Kasumi-1 (cell line): ENCODE measurements around the gene NLGN1.

Experiments
- DNase-seq, 2 experiments: peaks; one replicate each; lab custom pipeline; 2025; lab: John Stamatoyannopoulos, UW

NLGN1 gene

GRCh38 chr3:173770796-173771573 is 373.4 kb downstream of the NLGN1 start:
- DNase-seq, result no peak

- no peak for DNase-seq
Measured at GRCh38 chr3:173773800-173774199, 376.3 kb downstream of the NLGN1 start.

DNA sequence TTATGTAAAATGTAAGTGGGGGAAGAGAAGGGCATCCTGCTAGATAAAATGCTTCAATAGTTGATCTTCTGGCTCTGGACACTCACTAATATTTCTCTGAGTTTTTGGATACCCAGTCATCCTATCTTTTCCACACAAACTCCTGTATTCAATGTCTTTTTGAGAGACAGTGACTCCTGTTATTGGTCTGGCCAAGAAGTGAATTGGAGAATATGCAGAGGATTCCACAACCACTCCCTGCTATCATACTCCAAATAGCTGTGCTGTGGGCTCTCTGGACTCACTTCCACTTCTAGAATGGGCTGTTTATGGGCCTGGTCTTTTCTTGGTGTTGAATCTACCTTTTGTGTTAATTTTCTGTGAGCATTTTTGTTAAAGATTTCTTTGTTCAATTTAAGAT is 376.8 kb downstream of the NLGN1 start:
- DNase-seq, result no peak

DNA sequence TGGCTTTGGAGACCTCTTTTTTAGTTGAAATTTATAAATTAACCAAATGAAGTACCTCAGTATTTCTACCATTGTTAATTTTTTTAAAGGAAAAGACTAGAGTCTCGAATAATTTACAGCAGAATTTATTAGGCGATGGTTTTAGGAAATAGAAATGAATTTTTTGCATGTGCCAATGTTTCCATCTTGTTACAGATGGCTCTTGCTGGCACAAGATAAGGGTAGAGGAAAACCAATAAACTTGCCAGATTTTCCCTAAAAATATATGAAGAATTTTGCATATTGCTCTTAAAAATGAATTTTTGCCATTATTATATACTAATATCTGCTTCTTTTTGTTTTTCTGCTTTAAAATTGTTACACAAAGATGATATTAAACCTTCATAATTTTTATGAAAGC is 380.7 kb downstream of the NLGN1 start:
- DNase-seq, result no peak

- no peak for DNase-seq
Measured at GRCh38 chr3:173780067-173780466, 382.5 kb downstream of the NLGN1 start.

- no peak for DNase-seq
Measured at GRCh38 chr3:173785004-173785403, 387.5 kb downstream of the NLGN1 start.

DNA sequence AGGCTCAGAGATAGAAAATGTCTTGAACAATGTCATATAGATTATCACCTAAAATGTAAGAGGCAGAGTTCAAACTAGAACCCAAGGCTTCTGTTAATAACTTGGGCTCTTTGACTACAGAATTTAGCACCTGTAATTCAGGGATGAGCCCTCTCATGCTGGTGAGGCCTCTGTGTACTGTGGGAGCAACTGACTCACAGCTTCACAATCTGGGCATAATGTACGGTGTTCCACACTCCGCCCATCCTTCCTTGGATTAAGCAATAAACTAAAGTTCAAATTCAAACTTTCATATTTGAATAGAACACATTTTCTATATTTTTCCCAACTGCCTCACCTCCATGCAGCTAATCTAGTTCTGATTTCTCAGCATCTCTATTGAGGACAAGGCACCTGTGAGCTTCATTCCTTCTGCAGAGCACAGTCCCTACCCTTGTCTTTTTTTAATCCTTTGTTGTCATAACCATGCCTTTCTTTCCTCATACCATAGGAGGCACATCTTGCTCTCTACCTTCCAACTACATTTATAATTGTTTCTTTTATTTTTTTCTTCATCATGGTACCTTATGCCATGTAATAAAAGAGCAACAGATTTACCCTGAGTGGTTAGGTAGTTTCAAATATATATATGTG is 392.1 kb downstream of the NLGN1 start:
- no peak for DNase-seq

GRCh38 chr3:173793963-173794362 is 396.4 kb downstream of the NLGN1 start:
- DNase-seq, result no peak

DNA sequence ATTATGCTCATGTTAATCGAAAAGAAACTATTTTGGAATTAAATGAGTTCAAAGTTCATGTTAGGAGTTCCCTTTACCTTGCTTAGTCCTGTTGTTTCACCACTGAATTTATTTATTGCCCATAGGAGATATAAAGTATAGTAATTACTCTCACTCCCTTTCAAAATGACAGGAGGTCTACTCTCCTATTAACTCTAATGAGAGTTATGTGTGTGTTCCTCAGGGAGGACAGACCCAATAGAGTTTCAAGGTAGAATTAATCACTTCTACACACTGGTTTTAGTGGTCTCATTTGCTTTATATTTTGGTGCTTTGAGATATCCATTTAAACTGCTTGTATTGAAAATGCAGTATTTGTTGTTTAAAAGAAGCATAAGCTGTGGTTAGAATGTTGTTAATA is 398.9 kb downstream of the NLGN1 start:
- no peak for DNase-seq

GRCh38 chr3:173796890-173797289 is 399.3 kb downstream of the NLGN1 start:
- DNase-seq, result no peak

GRCh38 chr3:173799060-173799816 is 401.7 kb downstream of the NLGN1 start:
- DNase-seq, result no peak

- no peak for DNase-seq
Measured at GRCh38 chr3:173800154-173800553, 402.6 kb downstream of the NLGN1 start.

DNA sequence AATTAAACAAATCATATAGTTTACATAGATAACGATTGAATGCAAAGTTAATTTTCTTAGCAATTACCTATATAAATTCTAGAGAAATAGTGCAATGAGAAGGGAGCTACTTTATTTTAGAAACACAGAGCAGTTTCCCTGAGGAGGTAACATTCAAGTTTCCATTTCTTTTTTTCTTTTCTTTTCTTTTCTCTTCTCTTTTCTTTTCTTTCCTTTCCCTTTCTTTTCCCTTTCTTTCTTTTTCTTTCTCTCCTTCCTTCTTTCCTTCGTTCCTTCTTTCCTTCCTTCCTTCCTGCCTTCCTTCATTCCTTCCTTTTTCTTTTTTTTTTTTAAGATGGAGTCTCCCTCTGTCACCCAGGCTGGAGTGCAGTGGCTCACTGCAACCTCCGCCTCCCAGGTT is 417.3 kb downstream of the NLGN1 start:
- DNase-seq, result no peak

DNA sequence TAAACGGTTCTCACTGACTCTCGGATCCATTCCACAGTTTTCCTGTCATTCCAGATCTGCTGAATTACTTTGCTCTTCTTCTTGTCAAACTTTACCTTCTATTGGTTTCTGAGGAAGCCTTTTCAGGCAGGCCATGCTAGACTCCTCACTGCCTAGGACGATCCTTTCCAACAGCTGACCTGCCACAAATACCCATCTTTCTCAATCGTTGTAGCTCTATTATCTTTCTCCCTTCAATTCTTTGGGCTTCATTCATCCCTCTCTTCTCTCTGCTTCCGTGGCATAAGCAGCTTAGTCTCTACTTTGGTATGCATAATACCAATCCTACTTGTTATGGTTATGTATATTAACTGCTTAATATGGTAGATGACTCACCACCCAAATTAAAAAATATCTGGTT is 421.8 kb downstream of the NLGN1 start:
- no peak for DNase-seq

- no peak for DNase-seq
Measured at GRCh38 chr3:173823911-173824460, 426.4 kb downstream of the NLGN1 start.

DNA sequence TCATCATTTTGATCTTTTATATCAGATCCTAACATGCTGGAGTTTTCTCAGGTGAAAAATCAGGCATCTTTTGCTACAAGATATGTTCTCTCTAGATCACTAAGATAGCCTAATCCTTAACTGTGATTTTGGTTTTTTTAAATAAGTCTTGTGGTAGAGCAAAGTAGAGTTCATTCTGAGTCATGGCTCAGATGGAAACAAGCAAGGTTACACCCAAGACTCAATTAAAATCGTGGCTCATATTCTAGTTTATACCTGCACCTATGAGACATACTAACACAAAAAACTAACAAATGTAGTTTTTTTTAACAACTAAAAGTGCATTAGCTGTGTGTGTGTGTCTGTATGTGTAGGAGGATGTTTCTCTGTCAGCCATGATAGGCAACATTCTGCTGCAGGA is 428.2 kb downstream of the NLGN1 start:
- DNase-seq, result no peak

GRCh38 chr3:173826416-173826815 is 428.9 kb downstream of the NLGN1 start:
- DNase-seq, result no peak

DNA sequence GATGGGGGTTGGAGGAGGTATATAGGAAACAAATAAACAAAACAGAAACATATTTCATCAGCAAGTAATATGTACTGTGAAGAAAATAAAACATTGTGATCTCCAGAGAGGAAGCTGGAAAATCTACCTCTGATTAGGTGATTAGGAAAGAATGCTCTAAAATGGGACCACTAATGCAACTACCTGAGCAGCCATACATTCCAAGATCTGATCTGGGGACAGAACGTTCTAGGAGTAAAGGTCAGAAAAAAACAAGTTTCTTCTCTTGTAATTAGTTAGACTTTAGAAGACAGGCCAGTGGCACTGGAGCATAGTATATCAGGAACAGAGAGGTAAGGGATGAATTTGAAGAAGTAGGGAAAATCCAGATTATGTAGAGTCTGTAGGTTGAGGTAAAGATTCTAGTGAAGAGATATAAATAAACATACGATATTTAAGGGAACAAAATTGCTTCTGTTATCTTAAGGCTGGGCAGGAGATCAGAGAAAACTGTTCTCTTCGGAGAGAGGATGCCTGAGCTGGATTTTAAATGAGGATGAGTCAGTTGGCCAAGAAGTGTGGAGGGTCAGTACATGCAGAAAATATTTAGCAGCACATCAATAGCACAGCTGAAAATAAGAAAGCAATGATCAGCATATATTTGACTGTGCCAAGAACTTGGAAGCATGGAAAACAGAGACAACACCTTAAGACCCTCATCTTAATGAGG is 429.5 kb downstream of the NLGN1 start:
- no peak for DNase-seq

DNA sequence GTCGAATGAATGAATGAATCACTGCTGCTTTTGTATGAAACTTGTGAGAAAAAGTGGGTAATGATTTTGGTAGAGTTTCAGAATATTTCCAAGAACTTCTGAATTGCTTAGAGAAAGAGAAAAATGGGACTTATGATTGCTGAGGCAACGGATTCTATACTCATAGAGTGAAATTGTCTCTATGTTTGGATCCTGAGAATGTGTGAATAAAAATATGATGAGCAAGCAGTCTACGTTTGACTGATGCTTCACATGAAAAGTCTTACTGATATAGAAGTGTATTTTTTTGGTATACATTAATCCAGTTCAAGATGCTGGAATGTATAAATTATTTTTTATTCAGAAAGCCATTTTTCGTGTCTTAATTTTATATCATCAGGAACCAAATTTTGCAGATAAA is 441.1 kb downstream of the NLGN1 start:
- DNase-seq, result no peak

DNA sequence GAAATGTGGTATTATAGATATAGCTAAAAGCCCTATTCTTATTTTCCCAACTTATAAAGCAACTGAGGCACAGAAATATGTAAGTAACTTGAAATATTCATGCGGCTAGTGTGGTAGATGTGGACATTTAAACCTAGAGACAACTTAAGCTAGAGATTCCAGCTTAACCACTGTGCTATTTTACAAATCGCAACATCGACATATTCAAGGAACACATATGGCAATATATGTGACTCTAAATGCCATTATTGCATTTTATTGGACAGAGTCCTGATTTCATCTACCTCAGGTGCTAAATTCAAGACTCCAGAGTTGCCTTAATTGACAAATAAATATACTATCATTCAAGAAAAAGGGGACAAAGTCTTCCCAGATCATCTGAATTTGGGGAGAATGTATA is 442.3 kb downstream of the NLGN1 start:
- no peak for DNase-seq

DNA sequence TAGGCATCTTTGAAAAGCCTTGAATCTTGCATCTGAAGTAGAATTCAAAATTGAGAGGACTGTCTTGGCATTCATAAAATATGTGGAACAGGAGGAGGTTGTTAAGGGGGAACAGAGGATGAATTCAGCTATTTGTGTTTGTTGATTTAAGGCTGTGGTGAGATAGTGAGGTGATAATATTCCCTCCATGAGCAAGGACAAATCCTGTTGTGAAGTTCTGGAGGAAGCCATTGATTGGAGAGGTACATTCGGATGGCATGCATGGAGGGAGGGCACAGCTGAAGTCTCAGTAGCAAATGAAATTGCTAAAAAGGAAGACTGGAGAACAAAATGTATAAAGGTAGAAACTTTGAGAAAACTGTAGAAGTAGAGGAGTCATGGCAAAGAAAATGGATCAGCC is 443.8 kb downstream of the NLGN1 start:
- no peak for DNase-seq

GRCh38 chr3:173843060-173843459 is 445.5 kb downstream of the NLGN1 start:
- no peak for DNase-seq
